Measurements from ENCODE around the gene PSG7. TPM values are rescaled to one million over a fixed set of nuclear protein-coding genes. Genes with fewer than 3 reads are reported as not detected.
A peak's percentile ranks its signal among the peaks of the same experiment; 100 is the strongest.
"Not testable (repeated sequence)": the region's sequence is repeated elsewhere in the genome, so short reads cannot be mapped to it uniquely, and the experiment has no call there.

The PSG7 gene
- total RNA-seq, 4 donors from 2014 or later: 0.12 TPM; not detected in 3

- H3K4me1 ChIP-seq, H3K36me3 ChIP-seq, H3K27ac ChIP-seq, ATAC-seq, H3K27me3 ChIP-seq, H3K9me3 ChIP-seq, H3K4me3 ChIP-seq: not testable (repeated sequence)
- 6 to 40% methylated on average over 4 to 9 of the region's 9 CpGs for WGBS, 2 donors (ENCODE audit: low coverage in 1 of 2)
- TF ChIP-seq CTCF (IDR thresholded peaks at IDR 0.05): peak in 2 of 4 experiments; percentile 7 to 49
Observed at GRCh38 chr19:42923106-42923505, 13.9 kb downstream of the PSG7 start.

- H3K36me3 ChIP-seq, H3K9me3 ChIP-seq, H3K27me3 ChIP-seq, H3K27ac ChIP-seq, ATAC-seq, H3K4me3 ChIP-seq, H3K4me1 ChIP-seq: not testable (repeated sequence)
Observed at GRCh38 chr19:42920971-42921370, 16.0 kb downstream of the PSG7 start.

GRCh38 chr19:42919757-42920079, 17.3 kb downstream of the PSG7 start:
- TF ChIP-seq POLR2A (IDR thresholded peaks at IDR 0.05): no peak
- no peak for TF ChIP-seq POLR2AphosphoS5 (IDR thresholded peaks at IDR 0.05)
- no peak for TF ChIP-seq EP300 (IDR thresholded peaks at IDR 0.05)
- WGBS, 2 donors (ENCODE audit: low coverage in 1 of 2): 14 to 20% methylated on average over 2 to 3 of the region's 3 CpGs
- H3K36me3 ChIP-seq: no peaks in the 10 kb centered on the region
- H3K27me3 ChIP-seq: no peaks in the 10 kb centered on the region
- H3K4me1 ChIP-seq: no peaks in the 10 kb centered on the region
- H3K9me3 ChIP-seq: no peaks in the 10 kb centered on the region
- no peak overlapping the region for H3K4me3 ChIP-seq
- no peak overlapping the region for H3K27ac ChIP-seq
- no peak for ATAC-seq

DNA sequence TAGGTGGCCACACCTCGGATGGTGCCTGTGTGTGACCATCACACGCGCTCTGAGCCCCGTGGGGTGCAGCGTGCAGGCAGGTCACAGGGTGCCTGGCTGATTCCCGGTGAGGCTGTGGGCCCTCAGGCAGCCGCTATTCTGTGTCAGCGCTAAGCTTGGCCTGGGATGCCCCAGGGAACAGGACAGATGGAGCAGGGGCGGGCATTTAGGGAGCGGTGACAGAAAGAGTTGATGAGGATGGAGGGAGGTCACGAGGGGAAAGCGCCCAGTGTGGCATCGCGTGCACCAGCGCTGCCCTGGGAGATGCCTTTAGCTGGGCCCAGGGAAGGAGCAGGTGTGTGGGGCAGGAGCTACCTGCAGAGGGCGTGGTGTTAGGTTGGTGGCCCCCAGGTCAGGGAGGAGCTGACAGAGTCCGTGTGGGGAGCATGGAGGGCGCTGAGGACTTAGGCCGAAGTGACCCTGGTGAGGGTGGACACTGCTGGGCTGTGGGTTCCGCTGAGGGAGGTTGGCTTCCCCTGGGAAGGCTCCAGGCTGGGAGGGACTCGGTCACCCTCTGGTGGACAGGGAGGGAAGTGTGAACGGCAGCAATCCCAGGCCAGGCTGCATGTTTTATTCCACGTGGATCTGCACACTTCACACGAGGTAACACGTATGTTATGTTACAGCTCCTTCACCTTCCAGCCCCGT, 17.8 kb downstream of the PSG7 start:
- TF ChIP-seq CTCF (IDR thresholded peaks at IDR 0.05): peak in 1 of 4 experiments; percentile 25
- H3K36me3 ChIP-seq, H3K4me3 ChIP-seq, H3K9me3 ChIP-seq, H3K4me1 ChIP-seq, H3K27me3 ChIP-seq, H3K27ac ChIP-seq, ATAC-seq: not testable (repeated sequence)
- 53 to 67% methylated on average over 6 to 9 of the region's 26 CpGs for WGBS, 2 donors (ENCODE audit: low coverage in 1 of 2)

- not testable (repeated sequence) for H3K9me3 ChIP-seq, H3K27ac ChIP-seq, H3K36me3 ChIP-seq, H3K27me3 ChIP-seq, H3K4me1 ChIP-seq, H3K4me3 ChIP-seq, ATAC-seq
- 76 to 85% methylated on average over 7 to 11 of the region's 15 CpGs for WGBS, 2 donors (ENCODE audit: low coverage in 1 of 2)
Observed at GRCh38 chr19:42918377-42919069, 18.5 kb downstream of the PSG7 start.

DNA sequence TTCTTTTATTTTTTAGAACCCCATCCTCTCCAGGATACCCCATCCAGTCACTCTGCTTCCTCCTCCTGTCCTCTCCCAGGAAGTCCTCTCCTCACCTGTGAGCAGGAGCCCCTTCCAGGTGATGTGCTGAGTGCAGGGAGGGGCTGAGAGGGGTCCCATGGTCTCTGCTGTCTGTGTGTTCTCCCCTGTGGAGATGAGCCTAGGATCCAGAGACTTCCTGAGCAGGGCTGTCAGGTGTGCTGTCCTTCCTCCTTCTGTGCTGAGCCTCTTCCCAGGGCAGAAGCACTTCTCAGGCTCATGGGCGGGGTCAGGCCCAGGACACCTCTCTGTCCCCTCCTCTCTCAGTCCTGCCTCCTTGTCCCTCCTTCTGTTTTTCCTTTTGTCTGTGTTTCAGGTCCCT, 19.4 kb downstream of the PSG7 start, which contains the start of gene PSG6:
Gene PSG6 (minus strand): TSS at position 261 of the 400 bp plus-strand sequence. CDS start 102 bp downstream, at position 159.
- H3K4me1 ChIP-seq, H3K9me3 ChIP-seq, H3K27me3 ChIP-seq, ATAC-seq, H3K4me3 ChIP-seq, H3K36me3 ChIP-seq, H3K27ac ChIP-seq: not testable (repeated sequence)
- WGBS, 2 donors (ENCODE audit: low coverage in 1 of 2): 33 to 67% methylated on average over 1 of the region's 1 CpG

DNA sequence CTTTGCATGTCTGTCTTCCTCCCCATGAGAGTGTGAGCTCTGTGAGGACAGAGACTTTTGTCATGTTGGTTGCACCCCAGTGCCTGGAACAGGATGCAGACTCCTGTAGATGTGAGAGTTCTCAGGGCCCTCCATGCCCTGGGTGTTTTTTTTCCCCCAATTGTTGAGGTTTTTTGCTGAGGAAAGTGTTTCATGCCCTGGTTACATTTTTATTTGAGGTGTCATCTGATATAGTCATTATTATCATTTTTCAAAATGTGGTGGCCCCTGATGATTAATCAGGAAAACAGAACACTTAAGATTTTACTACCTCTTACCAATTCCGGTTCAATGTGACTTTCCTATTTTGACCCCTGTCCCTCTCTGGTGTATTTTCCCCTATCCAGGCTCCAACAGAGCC, 20.1 kb downstream of the PSG7 start:
- H3K4me1 ChIP-seq, H3K4me3 ChIP-seq, ATAC-seq, H3K9me3 ChIP-seq, H3K27ac ChIP-seq, H3K36me3 ChIP-seq, H3K27me3 ChIP-seq: not testable (repeated sequence)
- WGBS, 2 donors (ENCODE audit: low coverage in 1 of 2): 80 to 90% methylated on average over 1 of the region's 1 CpG

- not testable (repeated sequence) for H3K27me3 ChIP-seq, H3K27ac ChIP-seq, ATAC-seq, H3K9me3 ChIP-seq, H3K36me3 ChIP-seq, H3K4me3 ChIP-seq, H3K4me1 ChIP-seq
- 83 to 89% methylated on average over 5 of the region's 5 CpGs for WGBS, 2 donors (ENCODE audit: low coverage in 1 of 2)
Observed at GRCh38 chr19:42913516-42913915, 23.5 kb downstream of the PSG7 start.

- not testable (repeated sequence) for H3K27me3 ChIP-seq, H3K36me3 ChIP-seq, H3K9me3 ChIP-seq, ATAC-seq, H3K4me3 ChIP-seq, H3K27ac ChIP-seq, H3K4me1 ChIP-seq
- WGBS, 2 donors (ENCODE audit: low coverage in 1 of 2): 76 to 83% methylated on average over 3 to 4 of the region's 4 CpGs
Observed at GRCh38 chr19:42912941-42913340, 24.1 kb downstream of the PSG7 start.

- 69 to 90% methylated on average over 3 to 5 of the region's 5 CpGs for WGBS, 2 donors (ENCODE audit: low coverage in 1 of 2)
- not testable (repeated sequence) for H3K4me3 ChIP-seq, H3K27me3 ChIP-seq, H3K36me3 ChIP-seq, H3K4me1 ChIP-seq, H3K27ac ChIP-seq, ATAC-seq, H3K9me3 ChIP-seq
Observed at GRCh38 chr19:42911731-42912130, 25.3 kb downstream of the PSG7 start.

DNA sequence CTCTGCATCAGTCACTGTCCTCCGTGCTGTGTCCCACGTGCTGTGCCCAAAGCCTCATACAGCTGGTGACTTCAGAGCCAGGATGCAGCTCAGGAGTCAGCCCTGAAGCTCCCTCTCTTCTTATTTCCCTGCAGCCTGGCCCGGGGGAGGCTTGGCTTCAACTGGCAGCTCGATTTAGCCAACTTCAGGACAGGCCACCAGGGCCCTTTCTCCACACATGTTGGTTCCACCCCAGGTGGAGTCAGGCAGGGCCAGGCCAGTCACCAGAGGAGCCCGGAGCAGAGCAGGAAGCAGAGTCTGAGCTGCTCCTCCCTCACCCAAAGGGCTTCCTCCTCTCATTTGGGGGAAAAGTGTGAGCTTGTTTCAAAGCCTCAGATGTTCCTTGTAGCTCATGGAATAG, 30.8 kb downstream of the PSG7 start:
- 70 to 76% methylated on average over 2 of the region's 5 CpGs for WGBS, 2 donors (ENCODE audit: low coverage in 1 of 2)
- H3K36me3 ChIP-seq, H3K27me3 ChIP-seq, ATAC-seq, H3K4me3 ChIP-seq, H3K4me1 ChIP-seq, H3K9me3 ChIP-seq, H3K27ac ChIP-seq: not testable (repeated sequence)

Data from gastroesophageal sphincter (tissue), 4 donors.